Left renal cortex interstitium (tissue), 4 donors: ENCODE results near the gene BABAM1. TPM values are rescaled to one million over a fixed set of nuclear protein-coding genes. Genes with fewer than 3 reads are reported as not detected.

Experiments
- DNase-seq, 4 donors: peaks; one replicate each; pipeline ENCODE4 v3.0.0-alpha.2; 2013; ENCODE audit warnings: low read depth in 4 of 4, low spot score in 2 of 4, missing footprints in 1 of 4
- polyA plus RNA-seq, 4 donors: library from polyadenylated mRNA; unstranded; fragments of 120-200 nt; gene quantifications; one replicate each; pipeline ENCODE4 v1.2.1, GENCODE V29; 2013; ENCODE audit not compliant: insufficient read length in 4 of 4

BABAM1 gene
- 100 to 1,000 TPM in 3 of 4 donors, 10 to 100 TPM in 1; 99.9 to 118 (median 108) TPM for polyA plus RNA-seq

- peak; percentile 89 to 99 (median 94) for DNase-seq
Observed at GRCh38 chr19:17266975-17267788, at the start of gene BABAM1. TSS of gene BABAM1 (plus strand) at chr19:17267443. CDS start at chr19:17268807, 1,364 bp downstream.

DNA sequence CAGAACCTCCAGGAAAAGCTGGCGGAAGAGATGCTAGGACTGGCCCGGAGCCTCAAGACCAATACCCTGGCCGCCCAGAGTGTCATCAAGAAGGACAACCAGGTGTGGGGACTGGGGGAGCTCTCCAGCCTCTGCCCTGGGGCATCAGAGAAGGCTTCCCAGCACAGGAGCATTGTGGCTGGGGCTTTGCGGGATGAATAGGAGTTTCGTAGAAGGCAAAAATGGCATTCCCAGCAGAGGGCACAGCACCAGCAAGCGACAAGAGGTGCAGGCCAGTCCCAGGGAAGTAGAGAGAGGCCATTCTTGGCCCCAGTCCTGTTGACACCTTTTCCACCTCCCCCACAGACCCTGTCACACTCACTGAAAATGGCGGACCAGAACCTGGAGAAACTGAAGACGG, 48.0 kb upstream of the BABAM1 start:
- no peak for DNase-seq

DNA sequence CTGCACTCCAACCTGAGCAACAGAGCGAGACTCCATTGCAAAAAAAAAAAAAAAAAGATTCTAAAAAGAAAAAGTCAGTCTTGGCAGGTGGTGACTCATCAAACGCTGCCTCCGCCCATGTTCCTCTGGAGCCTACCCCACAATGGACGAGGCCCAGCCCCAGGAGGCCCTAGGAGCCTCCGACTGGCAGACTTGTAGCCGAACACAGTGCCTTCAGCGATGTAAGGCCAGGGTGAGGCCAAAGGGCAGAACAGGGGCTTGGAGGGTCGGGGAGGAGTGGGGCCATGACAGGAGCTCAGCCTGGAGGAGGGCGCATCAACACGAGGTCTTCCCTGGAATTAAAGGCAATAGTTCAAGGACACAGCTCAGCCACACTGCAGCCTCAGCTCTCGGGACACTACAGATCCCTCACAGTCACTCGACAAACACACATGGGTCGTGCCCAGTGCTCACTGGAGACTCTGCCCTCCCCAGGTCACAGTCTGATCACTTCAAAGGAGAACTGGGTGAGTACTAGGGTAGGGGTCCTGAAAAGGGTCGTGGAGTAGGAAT, 47.0 kb upstream of the BABAM1 start:
- DNase-seq = no peak

DNA sequence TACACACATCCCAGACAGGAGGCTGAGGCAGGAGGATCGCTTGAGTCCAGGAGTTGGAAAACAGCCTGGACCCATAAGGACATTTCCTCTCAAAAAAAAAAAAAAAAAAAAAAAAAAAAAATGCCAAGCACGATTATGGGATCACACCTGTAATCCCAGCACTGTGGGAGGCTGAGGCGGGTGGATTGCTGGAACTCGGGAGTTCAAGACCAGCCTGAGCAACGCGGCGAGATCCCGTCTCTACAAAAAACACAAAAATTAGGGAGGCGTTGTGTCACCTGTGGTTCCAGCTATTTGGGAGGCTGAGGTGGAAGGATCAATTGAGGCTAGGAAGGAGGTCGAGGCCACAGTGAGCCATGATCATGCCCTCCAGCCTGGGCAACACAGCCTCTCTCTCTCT, 42.2 kb upstream of the BABAM1 start:
- no peak for DNase-seq

GRCh38 chr19:17226002-17226933, 41.0 kb upstream of the BABAM1 start, which contains the start of gene OCEL1:
TSS of gene OCEL1 (plus strand) at chr19:17226226. CDS start at chr19:17226248, 22 bp downstream.
- DNase-seq = peak; percentile 91 to 96 (median 96)

DNA sequence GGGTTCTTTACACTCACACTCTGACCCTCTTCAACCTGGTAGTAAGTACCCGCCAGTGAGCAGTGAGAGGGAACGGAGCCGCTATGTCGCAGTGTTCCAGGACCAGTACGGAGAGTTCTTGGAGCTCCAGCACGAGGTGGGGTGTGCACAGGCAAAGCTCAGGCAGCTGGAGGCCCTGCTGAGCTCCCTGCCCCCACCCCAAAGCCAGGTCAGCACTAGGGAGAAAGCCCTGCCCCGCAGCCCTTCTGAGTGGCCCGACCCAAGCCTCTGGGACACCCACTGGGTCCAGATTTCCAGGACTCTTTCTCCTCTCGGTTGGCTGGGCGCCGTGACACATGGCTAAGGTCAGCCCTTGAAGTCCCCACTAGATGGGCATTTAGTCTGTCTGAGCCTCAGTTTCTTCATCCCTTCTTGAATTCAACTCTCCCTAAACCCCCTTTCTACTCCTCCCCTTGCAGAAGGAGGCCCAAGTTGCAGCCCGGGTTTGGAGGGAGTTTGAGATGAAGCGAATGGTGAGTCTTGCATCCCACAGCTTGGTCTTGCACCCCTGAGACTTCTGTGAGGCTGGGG, 39.4 kb upstream of the BABAM1 start:
- no peak for DNase-seq

- DNase-seq = no peak
Observed at GRCh38 chr19:17229890-17230289, 37.4 kb upstream of the BABAM1 start.

DNA sequence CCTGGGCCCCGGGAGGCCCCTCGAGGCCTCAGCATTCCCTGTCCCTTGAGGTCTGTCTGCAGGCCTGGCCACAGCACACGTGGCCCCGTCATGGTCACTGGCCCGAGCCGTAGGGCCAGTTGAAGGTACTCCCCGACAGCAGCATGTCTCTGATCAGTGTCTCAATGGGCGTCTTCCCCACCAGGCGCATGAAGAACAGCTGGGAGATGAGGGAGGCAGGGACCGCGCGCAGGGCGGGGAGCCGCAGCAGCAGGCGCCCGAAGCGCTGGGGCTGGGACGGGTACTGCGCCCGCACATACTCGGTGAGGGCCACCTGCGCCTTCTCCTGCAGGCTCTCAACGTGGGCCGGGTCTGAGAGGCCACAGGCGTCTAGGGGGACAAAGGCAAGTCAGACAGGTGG, 35.0 kb upstream of the BABAM1 start:
- no peak for DNase-seq

- no peak for DNase-seq
Observed at GRCh38 chr19:17234911-17235299, 32.3 kb upstream of the BABAM1 start.

DNA sequence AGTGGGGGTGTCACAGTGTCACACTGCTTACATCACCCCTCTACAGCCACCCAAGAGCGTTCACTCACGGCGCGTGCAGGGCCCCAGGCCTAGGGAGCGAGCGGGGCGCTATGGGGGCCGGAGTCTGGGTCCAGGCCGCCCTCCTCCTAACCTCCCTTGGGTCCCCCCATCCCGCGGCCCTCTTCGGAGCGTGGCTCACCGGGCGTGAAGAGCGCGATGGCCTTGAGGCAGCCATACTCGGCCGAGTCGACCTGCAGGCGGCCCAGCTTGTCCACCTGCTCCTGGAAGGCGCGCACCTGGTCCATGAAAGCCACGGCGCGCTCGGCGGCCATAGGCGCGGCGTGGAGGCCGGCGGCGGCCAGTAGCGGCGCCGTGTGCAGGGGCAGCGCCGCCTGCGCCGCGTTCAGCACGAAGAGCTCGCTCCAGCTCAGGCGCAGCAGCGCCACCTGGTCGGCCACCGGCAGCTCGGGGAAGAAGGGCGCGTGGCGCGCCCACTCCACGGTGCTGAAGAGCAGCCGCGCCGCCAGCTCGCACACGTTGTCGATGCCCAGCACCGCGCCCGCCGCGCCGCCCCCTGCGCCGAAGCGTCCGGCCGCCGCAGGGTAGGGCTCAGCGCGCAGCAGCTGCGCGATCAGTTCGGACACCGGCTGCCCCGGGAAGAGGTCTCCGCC, 31.8 kb upstream of the BABAM1 start:
- DNase-seq = peak in 1 of 4 donors; percentile 57

DNA sequence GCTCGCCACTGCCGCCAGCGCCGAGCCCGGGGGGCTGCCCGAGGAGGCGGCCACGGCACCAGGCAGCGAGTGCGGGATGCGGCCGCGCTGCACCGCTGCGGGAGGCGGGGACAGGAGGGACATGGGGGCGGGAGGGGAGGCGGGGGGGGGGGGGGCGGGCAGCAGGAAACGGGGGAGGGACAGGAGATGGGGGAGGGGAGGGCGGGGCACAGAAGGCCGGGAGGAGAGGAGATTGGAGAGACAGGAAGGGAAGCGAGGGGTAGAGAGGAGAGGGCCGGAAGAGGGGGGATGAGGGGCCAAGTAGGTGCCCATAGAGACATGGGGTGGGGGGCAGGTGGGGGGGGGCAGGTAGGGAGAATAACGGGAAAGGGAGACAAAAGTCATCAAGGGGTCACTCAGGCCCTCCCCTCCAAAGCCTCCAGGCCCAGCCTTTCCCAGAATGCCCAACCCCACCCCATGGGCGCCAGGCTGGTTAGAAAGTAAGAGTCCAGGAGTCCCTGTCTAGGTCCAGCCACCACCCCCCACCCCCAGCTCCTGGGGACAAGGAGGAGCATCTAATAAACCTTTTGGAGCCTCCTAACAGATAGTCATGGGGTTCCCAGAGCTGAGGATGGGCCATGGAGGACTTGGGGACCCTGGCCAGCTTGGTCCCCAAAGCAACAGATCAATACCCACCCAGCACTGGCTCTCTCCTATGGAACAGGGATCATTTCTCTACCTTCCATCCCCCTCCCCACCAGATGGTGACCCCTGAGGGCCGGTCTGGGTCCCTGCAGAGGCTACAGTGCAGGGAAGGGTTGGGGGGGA, 31.1 kb upstream of the BABAM1 start:
- DNase-seq = no peak

- DNase-seq = no peak
Observed at GRCh38 chr19:17236811-17237543, 30.3 kb upstream of the BABAM1 start.

GRCh38 chr19:17237747-17238706, 29.2 kb upstream of the BABAM1 start:
- no peak for DNase-seq

- DNase-seq = no peak
Observed at GRCh38 chr19:17240062-17240752, 27.0 kb upstream of the BABAM1 start.

GRCh38 chr19:17240826-17241399, 26.3 kb upstream of the BABAM1 start:
- no peak for DNase-seq

GRCh38 chr19:17242431-17243208, 24.6 kb upstream of the BABAM1 start:
- DNase-seq = no peak
